BE2C (cell line): Measurements from ENCODE around the gene PLCXD1.
"Not testable (repeated sequence)": the region's sequence is repeated elsewhere in the genome, so short reads cannot be mapped to it uniquely, and the experiment has no call there.

ENCODE experiments used
- DNase-seq: peaks from one replicate; pipeline ENCODE4 v3.0.0-alpha.2; 2020
- H3K27me3 ChIP-seq: fragments of 250-450 bp; sonication (Bioruptor Pico); 2 replicates; pipeline ENCODE4 v1.5.1; 2020; ENCODE audit warnings: mild to moderate bottlenecking
- H3K36me3 ChIP-seq: fragments of 250-450 bp; sonication (Bioruptor Pico); 2 replicates; pipeline ENCODE4 v1.5.1; 2020; ENCODE audit warnings: mild to moderate bottlenecking
- H3K4me1 ChIP-seq: fragments of 250-450 bp; sonication (Bioruptor Pico); 2 replicates; pipeline ENCODE4 v1.5.1; 2020
- H3K4me3 ChIP-seq: 2 replicates; pipeline ENCODE4 v1.5.1; 2011; ENCODE audit warnings: low read depth, low read length
- H3K9me3 ChIP-seq: fragments of 250-450 bp; sonication (Bioruptor Pico); 2 replicates; pipeline ENCODE4 v1.5.1; 2020
- CTCF ChIP-seq: IDR thresholded peaks from 2 replicates; pipeline ENCODE4 v1.5.1; 2012; ENCODE audit warnings: mild to moderate bottlenecking, low read depth, low read length

The PLCXD1 gene

DNA sequence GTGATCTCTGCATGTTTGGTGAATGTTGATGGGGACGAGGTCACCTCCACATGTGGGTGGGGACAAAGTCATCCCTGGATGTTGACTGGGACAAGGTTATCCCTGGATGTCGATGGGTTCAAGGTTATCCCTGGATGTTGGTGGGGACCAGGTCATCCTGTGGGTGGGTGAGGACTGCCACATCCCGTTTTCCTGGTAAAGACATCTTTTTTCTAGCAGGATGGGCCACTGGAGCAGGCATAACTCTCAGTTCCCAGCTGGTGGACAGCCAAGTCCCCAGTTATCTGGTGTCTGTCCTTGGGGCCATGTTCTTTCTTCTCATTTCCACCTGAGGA lies 28.3 kb upstream of the PLCXD1 start:
- DNase-seq = no peak
- no peaks in the 10 kb centered on the region for H3K9me3 ChIP-seq
- H3K27me3 ChIP-seq = no peaks in the 10 kb centered on the region
- H3K4me1 ChIP-seq = no peaks in the 10 kb centered on the region
- no peak overlapping the region for H3K4me3 ChIP-seq
- TF ChIP-seq CTCF = no peak
- no peaks in the 10 kb centered on the region for H3K36me3 ChIP-seq

GRCh38 chrX:253451-254297 lies 27.5 kb upstream of the PLCXD1 start:
- TF ChIP-seq CTCF = no peak
- Histone ChIP-seq H3K27me3 (no peaks in the 10 kb centered on the region), H3K36me3 (no peaks in the 10 kb centered on the region), H3K9me3 (no peaks in the 10 kb centered on the region), H3K4me1 (no peaks in the 10 kb centered on the region), H3K4me3 (no peak overlapping the region)
- DNase-seq = no peak

GRCh38 chrX:254630-255215 lies 26.5 kb upstream of the PLCXD1 start:
- TF ChIP-seq CTCF = no peak
- Histone ChIP-seq H3K4me1 (no peaks in the 10 kb centered on the region), H3K4me3 (no peak overlapping the region), H3K9me3 (no peaks in the 10 kb centered on the region), H3K27me3 (no peaks in the 10 kb centered on the region), H3K36me3 (no peaks in the 10 kb centered on the region)
- DNase-seq = no peak

GRCh38 chrX:255923-256331 lies 25.3 kb upstream of the PLCXD1 start:
- TF ChIP-seq CTCF = no peak
- Histone ChIP-seq H3K27me3 (no peaks in the 10 kb centered on the region), H3K4me1 (no peaks in the 10 kb centered on the region), H3K4me3 (no peak overlapping the region), H3K9me3 (no peaks in the 10 kb centered on the region), H3K36me3 (no peaks in the 10 kb centered on the region)
- no peak for DNase-seq

DNA sequence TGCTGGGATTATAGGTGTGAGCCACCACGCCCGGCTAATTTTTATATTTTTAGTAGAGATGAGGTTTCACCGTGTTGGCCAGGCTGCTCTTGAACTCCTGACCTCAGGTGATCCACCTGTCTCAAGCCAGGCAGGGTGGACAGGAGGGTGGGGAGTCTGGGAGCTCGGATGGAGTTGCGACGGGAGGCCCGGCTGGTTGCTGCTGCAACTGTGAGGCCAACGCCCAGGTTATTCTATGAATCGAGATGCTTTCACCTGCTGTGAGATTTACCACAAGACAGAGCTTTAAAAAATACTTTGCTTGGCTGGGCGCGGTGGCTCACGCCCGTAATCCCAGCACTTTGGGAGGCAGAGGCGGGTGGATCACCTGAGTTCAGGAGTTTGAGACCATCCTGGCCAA lies 24.1 kb upstream of the PLCXD1 start:
- DNase-seq, H3K27me3 ChIP-seq, H3K9me3 ChIP-seq, H3K36me3 ChIP-seq, H3K4me1 ChIP-seq, H3K4me3 ChIP-seq: not testable (repeated sequence)

- H3K4me1 ChIP-seq = no peaks in the 10 kb centered on the region
- H3K4me3 ChIP-seq = no peak overlapping the region
- H3K36me3 ChIP-seq = no peaks in the 10 kb centered on the region
- H3K27me3 ChIP-seq = no peaks in the 10 kb centered on the region
- no peaks in the 10 kb centered on the region for H3K9me3 ChIP-seq
- DNase-seq = no peak
- TF ChIP-seq CTCF = no peak
These were observed 23.4 kb upstream of the PLCXD1 start for GRCh38 chrX:257681-258289.
